Stimulated activated CD8-positive, alpha-beta memory T cell treated with anti-CD3 and anti-CD28 coated beads, Interleukin-7, amount 100 ng/mL, for 48 hours (primary cell): Measurements from ENCODE around the gene ADAM10.

Experiments
- DNase-seq, 2 donors: peaks; one replicate each; pipeline ENCODE4 v3.0.0-alpha.2; 2020; ENCODE audit warnings: low read depth in 1 of 2; ENCODE audit errors: extremely low read depth in 1 of 2

Gene ADAM10

DNA sequence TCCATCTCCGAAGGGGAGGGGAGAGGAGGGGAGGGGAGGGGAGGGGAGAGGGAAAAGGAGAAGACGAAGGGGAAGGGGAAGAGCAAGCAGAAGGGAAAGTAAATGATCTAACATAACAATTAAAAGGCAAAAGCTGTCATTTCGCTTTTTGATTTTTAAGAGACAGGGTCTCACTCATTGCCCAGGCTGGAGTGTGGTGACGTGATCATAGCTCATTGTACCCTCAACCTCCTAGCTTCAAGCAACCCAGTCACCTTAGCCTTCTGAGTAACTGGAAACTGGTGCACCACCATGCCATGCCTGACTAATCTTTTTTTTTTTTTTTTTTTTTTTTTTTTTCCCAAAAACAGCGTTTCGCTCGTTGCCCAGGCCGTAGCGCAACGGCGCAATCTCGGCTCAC, 22.6 kb downstream of the ADAM10 start:
- no peak for DNase-seq

- no peak for DNase-seq
These were observed 25.0 kb downstream of the ADAM10 start for GRCh38 chr15:58724466-58724865.

DNA sequence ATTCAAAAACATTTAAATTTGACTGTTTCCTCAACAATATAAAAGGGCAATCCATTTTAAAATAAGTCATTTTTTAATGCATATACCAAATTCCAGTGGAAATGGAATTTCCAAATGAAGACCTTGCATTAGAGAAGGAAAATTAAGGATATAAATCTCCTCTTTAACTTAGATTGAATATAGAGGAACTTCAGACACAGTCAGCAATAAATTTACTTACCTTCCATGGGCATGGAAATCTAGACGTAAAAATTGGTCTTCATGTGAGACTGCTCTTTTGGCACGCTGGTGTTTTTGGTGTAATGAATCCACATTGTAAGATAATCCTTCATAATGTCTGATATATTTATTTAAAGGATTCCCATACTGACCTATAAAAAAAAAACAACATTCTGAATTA, 32.1 kb downstream of the ADAM10 start:
- DNase-seq, result no peak

DNA sequence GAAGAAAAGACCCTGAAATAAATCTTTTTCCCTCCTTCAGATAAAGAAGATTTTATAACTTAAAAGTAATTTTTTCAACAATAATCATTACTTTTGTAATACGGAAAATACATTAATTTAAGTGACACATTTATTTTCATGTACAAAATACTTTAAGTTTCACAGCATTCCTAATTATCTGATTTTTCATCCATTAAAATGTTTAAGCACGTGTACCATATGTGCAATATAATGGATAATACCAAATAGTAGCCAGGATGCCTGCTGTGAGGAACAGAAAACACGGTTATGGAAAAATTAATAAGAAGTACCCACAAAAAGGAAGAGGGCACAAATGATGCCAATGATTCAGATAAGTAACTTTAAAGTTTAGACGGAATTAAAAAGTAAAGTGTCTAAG, 33.5 kb downstream of the ADAM10 start:
- DNase-seq, result no peak

GRCh38 chr15:58715266-58715917, 34.1 kb downstream of the ADAM10 start:
- DNase-seq, result no peak

DNA sequence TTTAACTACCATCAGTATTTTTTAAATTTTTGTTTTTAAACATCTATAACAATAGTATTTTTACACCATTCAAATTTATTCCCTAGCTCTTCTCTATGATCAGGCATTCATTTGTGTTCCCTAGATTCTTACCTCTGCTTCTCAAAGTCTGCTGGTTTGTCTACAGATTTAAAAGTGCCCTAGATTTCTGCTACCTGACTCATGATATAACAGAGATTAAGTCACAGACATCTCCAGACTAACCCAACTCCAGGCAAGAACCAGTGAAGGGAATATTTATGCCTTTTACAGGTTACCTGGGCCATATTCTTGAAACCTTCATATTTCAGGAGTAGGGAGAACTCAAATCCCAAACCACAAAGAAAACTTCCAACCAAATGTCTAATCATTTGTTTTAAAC, 38.8 kb downstream of the ADAM10 start:
- DNase-seq, result no peak

DNA sequence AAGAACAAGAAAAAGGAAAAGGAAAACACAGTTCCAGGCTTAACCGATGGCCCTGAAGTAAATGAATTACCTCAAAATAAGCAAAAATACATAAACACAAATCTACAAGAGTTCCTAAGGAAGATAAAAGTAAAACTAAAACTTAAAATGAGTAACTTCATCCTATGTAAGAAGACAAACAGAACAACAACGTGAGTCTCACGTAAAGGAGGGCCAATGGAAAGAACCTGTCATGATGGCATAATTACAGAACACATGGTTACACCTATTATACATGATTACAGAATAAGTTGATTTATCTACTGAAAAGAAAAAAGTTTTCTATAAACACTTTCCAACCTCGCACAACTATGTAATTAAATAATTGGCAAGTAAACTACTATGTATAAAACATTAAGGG, 42.1 kb downstream of the ADAM10 start:
- no peak for DNase-seq

GRCh38 chr15:58705105-58705504, 44.4 kb downstream of the ADAM10 start:
- DNase-seq, result no peak

DNA sequence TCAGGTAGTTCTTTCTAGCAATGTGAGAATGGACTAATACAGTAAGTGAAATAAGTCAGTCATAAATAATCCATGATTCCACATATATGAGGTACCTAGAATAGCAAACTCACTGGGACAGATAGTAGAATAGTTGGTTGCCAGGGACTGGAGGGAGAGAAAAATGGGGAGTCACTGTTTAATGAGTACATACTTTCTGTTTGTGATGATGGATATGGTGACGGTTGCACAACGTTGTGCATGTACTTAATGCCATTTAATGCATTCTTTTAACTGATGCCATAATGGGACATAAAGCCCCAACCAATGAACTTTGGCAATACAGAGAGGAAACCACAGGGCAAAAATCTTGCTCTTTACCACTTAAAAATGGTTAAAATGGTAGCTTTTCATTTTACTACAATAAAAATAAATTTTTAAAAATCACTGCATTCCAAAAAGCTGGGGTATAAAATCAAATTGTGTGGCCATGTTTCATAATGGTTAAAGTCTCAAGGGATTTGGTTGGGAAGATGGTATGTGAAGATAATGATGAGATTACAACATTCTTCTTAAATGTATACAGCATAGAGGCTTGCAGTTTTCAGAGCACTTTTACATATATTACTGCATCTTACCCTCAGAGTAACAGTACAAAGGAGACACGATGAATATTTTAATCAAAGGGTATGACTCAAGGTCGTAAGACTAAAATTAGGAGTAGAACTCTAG, 45.2 kb downstream of the ADAM10 start:
- no peak for DNase-seq

- DNase-seq, result no peak
These were observed 45.9 kb downstream of the ADAM10 start for GRCh38 chr15:58703610-58704009.

- DNase-seq, result no peak
These were observed 47.3 kb downstream of the ADAM10 start for GRCh38 chr15:58702233-58702632.

DNA sequence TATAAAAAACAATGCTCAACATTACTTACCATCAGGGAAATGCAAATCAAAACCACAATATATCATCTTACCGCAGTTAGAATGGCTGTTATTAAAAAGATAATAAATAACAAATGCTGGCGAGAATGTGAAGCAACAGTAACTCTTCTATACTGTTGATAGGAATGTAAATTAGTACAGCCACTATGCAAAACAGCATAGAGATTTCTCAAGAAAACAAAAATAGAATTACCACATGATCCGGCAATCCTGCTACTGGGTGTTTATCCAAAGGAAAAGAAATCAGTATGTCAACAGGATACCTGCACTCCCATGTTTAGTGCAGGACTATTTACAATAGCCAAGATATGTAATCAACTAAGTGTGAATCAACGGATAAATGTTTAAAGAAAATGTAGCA, 48.1 kb downstream of the ADAM10 start:
- DNase-seq, result no peak

GRCh38 chr15:58699769-58700168, 49.7 kb downstream of the ADAM10 start:
- DNase-seq, result no peak

DNA sequence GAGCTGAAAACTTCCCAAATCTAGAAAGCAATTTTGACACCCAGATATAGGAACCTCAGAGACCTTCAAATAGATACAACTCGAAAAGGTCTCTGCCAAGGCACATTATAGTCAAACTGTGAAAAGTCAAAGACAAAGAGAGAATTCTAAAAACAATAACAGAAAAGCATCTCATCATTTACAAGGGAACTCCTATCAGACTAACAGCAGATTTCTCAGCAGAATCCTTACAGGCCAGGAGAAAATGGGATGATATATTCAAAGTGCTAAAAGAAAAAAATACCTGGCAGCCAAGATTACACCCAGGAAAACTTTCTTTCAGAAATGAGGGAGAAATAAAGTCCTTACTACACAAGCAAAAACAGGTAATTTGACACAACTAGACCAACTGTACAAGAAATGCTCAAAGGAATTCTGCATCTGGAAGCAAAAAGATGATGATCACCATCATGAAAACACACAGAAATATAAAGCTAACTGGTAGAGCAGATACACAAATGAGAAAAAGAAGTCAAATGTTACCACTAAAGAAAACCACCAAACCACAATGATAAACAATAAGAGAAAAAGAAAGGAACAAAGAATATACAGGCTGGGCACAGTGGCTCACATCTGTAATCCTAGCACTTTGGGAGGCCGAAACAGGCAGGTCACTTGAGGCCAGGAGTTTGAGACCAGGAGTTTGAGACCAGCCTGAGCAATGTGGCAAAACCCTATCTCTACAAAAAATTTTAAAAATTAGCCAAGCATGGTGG, 50.4 kb downstream of the ADAM10 start:
- no peak for DNase-seq

- DNase-seq, result no peak
These were observed 52.3 kb downstream of the ADAM10 start for GRCh38 chr15:58697220-58697619.

GRCh38 chr15:58696738-58697137, 52.8 kb downstream of the ADAM10 start:
- DNase-seq, result no peak

DNA sequence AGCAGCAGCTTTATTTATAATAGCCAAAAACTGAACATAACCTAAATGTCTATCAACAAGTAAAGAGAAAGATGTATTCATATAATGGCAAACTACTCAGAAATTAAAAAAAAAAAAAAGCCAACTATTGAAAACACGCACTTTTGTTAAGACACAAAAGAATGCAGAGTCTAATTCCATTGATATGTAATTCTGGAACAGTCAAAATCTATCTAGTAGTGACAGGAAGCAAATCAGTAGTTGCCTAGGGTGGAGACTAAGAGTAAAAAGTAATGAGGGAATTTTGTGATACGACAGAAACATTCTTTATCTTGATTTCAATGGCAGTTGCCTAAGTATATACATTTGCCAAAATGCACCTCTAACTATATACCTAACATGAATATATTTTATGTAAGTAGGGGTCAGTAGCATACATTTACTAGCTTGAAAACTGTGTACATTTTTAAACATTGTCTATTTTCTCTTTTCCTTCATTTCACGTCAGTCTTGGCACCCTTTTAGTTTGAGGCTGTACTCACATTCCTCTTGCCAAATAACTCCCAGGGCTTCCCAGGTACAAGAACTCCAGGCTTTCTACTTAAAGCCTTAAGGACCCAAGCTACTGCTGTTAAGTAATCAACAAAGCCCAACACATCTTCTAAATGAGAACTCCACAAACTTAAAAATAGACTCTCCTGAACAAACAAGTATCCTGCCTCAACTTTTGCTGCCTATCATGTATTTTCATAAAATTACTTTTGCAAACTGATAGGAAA, 54.7 kb downstream of the ADAM10 start:
- DNase-seq, result no peak

DNA sequence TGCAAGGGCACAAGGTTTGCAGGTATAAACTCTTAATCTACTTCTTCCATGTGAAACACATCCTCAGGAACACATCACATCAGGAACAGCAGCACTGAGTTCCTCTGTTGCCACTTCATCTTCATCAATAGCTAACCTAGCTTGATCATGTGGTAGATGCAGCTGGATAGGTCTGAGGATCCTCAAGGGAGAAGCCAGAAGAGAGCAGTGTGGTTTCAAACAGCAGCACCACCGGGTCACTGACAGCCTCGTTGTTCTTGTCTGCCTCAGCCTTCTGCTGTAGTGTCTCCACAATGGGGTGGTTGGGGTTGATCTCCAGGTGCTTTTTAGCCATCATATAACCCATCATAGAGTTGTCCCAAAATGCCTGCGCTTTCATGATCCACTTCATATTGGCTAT, 58.8 kb downstream of the ADAM10 start:
- DNase-seq, result no peak

- DNase-seq, result no peak
These were observed 59.9 kb downstream of the ADAM10 start for GRCh38 chr15:58689646-58690045.

DNA sequence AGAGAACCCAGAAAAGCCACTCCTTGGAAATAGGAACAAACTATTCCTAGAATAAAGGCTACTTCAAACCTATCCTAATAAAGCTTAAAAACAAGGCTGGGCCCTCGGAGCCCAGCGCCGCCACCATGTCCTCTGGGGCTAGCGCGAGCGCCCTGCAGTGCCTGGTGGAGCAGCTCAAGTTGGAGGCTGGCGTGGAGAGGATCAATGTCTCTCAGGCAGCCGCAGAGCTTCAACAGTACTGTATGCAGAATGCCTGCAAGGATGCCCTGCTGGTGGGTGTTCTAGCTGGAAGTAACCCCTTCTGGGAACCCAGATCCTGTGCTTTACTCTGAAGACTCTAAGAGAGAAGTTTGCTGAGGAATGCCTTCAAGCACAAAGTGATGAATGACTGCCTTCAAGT, 63.2 kb downstream of the ADAM10 start:
- no peak for DNase-seq

DNA sequence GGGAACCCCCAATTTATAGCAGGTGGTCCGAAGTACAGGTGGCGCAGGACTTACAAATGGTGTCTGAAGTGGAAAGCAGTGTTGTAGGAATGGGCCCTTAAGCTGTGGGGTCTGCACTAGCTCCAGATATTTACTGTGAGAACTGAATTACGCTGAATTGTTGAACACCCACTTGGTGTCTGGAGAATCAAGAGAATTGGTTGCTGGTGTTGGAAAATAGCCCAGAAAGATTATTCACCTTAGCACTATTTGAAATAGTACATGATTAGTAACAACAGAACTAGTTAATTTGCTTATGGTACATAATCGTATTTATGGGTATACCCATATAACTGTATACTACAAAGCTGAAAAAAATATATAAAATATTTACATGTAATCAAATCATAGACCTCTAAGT, 64.8 kb downstream of the ADAM10 start:
- no peak for DNase-seq
